Activated T-cell treated with anti-CD3 and anti-CD28 coated beads, Interleukin-2, amount 50 U/mL, for 72 hours (primary cell): ENCODE results near the gene RELN. TPM values are rescaled to one million over a fixed set of nuclear protein-coding genes. Genes with fewer than 3 reads are reported as not detected.

Experiments
- ATAC-seq, 2 donors: fragments of 150-1000 bp; cut with Tn5 transposase; replicated peaks in 1 of 2; 2 replicates each; pipeline ENCODE4 v1.10.0; 2021; ENCODE audit warnings: moderate library complexity in 2 of 2, mild to moderate bottlenecking in 1 of 2
- DNase-seq, 2 donors: peaks; one replicate each; pipeline ENCODE4 v3.0.0; 2021 to 2022; ENCODE audit warnings: mixed read lengths in 1 of 2
- H3K27ac Mint-ChIP-seq: one replicate; pipeline ENCODE4 v1.8.0; 2022; ENCODE audit warnings: mild to moderate bottlenecking, moderate library complexity, mixed read lengths
- H3K27me3 Mint-ChIP-seq: one replicate; pipeline ENCODE4 v1.8.0; 2022; ENCODE audit warnings: low read depth, mixed read lengths
- H3K36me3 Mint-ChIP-seq, 2 donors: one replicate each; pipeline ENCODE4 v1.8.0; 2022; ENCODE audit warnings: mixed read lengths in 2 of 2, mild to moderate bottlenecking in 1 of 2; ENCODE audit not compliant: insufficient read depth in 2 of 2
- H3K4me1 Mint-ChIP-seq: one replicate; pipeline ENCODE4 v1.8.0; 2022; ENCODE audit warnings: low read depth, mixed read lengths
- H3K4me3 Mint-ChIP-seq, 2 donors: one replicate each; pipeline ENCODE4 v1.8.0; 2022; ENCODE audit warnings: mild to moderate bottlenecking in 2 of 2, mixed read lengths in 2 of 2, moderate library complexity in 2 of 2
- H3K9me3 Mint-ChIP-seq, 2 donors: one replicate each; pipeline ENCODE4 v1.8.0; 2022; ENCODE audit warnings: mixed read lengths in 2 of 2
- total RNA-seq, 2 donors: library from RNA; stranded (reverse); gene quantifications; one replicate each; pipeline ENCODE4 v1.2.3, GENCODE V29; 2022

Gene RELN
- total RNA-seq, 2 donors from 2014 or later = not detected

DNA sequence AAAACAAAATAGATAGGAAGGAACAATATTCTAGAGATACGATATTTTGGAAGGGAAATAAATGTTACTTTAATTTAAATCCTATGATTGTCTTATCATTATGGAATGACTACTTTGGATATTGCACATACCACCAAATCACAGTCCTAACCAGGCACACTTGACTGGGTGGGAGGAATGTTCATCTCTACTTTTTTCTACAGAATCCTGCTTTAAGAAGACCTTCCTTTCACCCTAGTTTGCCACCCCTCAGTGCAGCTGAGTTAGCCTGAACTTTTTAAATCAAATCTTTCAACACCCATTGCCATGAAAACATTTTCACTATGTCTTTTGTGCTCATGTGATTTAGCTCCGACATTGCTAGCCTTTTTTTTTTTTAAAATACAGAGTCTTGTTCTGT is 38.1 kb downstream of the RELN start:
- Mint-ChIP-seq H3K36me3 (no peaks in the 10 kb centered on the region), H3K9me3 (no peaks in the 10 kb centered on the region), H3K27ac (no peak overlapping the region), H3K4me3 (no peak overlapping the region), H3K4me1 (no peaks in the 10 kb centered on the region), H3K27me3 (peaks cover 10% of the 10 kb centered on the region)
- DNase-seq = no peak
- no peak for ATAC-seq

- ATAC-seq (no peak), DNase-seq (no peak)
- Mint-ChIP-seq H3K27ac (no peak overlapping the region), H3K36me3 (no peaks in the 10 kb centered on the region), H3K27me3 (no peaks in the 10 kb centered on the region), H3K4me1 (no peaks in the 10 kb centered on the region), H3K4me3 (no peak overlapping the region), H3K9me3 (no peaks in the 10 kb centered on the region)
Observed at GRCh38 chr7:103949374-103949773, 40.1 kb downstream of the RELN start.

DNA sequence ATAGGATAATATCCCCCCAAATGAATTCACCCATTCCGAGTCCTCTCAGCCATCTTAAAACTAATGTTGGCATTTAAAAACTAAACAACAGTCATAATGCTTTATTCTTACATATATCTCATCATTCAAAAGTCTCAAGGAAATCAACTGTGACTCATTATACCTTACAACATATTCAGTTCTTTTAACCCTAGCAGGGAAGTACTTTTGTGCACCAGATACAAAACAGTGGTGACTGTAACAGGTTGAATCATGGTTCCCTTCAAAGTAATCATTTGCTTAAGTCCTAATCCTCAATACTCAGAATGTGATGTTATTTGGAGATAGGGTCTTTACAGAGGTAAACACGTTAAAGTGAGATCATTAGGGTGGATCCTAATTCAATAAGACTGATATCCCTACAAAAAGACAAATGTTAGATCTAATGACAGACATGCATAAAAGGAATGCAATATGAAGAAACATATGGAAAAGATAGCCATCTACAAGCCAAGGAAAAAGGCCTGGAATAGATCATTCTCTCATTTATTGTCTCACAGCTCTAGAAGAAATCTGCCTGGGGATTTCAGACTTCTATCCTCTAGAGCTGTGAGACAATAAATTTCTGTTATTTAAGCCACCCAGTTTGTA is 42.3 kb downstream of the RELN start:
- ATAC-seq = no peak
- Mint-ChIP-seq H3K4me3 (no peak overlapping the region), H3K36me3 (no peaks in the 10 kb centered on the region)

GRCh38 chr7:103944230-103944900 is 45.1 kb downstream of the RELN start:
- ATAC-seq = no peak
- Mint-ChIP-seq H3K4me3 (no peak overlapping the region), H3K4me1 (no peaks in the 10 kb centered on the region), H3K36me3 (no peaks in the 10 kb centered on the region), H3K27me3 (peaks cover 5% of the 10 kb centered on the region), H3K27ac (no peak overlapping the region), H3K9me3 (no peaks in the 10 kb centered on the region)
- no peak for DNase-seq

More for the DNA sequence above, 42.3 kb downstream of the RELN start:
- no peak for DNase-seq
- Mint-ChIP-seq H3K27ac (no peak overlapping the region), H3K9me3 (no peaks in the 10 kb centered on the region), H3K27me3 (peaks cover 3% of the 10 kb centered on the region), H3K4me1 (no peaks in the 10 kb centered on the region)

DNA sequence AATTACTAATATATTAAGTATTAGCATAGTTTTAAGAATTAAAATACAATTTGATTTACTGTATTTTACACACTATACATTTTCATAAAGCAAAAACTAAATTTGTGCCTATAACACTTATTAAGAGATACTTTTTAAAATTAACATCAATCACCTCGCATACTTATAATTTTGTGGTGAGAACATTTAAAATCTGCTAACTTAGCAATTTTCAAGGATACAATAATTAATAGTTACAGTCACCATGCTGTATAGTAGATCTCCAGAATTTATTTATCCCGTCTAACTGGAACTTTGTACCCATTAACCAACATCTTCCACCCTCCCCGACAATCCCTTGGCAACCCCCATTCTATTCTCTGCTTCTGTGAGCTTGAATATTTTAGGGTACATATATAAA is 47.5 kb downstream of the RELN start:
- no peaks in the 10 kb centered on the region for H3K9me3 Mint-ChIP-seq
- no peak overlapping the region for H3K27ac Mint-ChIP-seq
- no peaks in the 10 kb centered on the region for H3K4me1 Mint-ChIP-seq
- no peak overlapping the region for H3K4me3 Mint-ChIP-seq
- DNase-seq = no peak
- H3K36me3 Mint-ChIP-seq = no peaks in the 10 kb centered on the region
- peaks cover 5% of the 10 kb centered on the region for H3K27me3 Mint-ChIP-seq
- ATAC-seq = no peak

DNA sequence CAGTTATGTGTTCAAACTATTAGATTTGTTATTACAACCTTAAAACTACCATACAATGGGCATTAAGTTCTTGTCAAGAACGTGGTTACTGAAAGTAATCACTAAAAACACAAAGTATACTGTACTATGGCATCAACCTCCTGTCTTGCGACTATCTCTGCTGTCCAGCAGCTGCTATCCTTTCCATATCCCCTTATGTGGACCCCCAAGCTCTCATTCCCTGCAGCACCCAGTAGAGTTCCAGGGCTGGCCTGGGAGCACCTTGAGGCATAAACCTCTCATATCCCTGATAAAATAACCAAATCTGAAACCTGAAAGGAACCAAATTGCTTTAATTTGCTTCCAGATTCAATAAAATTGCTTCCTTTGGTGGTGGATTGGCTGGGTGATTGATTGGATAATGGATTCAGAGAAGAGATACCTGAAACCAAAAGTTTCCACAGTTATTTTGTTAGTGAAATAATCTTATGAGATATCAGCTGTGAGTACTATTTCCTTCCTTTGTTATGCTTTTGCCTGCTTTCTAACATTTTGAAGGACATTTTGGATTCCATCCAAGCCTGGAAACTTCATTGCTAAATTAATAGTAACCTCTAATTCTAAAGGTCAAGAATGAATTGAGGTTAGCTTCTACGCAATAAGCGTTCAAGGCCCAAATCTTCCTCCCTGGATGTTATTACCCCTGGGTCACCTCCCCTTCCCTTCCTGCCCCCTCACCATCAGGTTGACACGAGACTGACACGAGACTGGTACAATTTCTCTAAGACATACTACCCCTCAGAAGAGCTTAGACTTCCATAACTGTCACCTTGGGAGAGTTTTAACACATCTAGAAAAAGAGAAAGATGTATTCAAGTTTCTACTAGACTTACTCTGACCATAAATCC is 48.8 kb downstream of the RELN start:
- no peaks in the 10 kb centered on the region for H3K9me3 Mint-ChIP-seq
- DNase-seq (no peak), ATAC-seq (no peak)
- no peak overlapping the region for H3K4me3 Mint-ChIP-seq
- H3K27me3 Mint-ChIP-seq = peaks cover 5% of the 10 kb centered on the region
- H3K27ac Mint-ChIP-seq = no peak overlapping the region
- peaks cover 0 to 2% of the 10 kb centered on the region in 2 donors for H3K36me3 Mint-ChIP-seq
- no peaks in the 10 kb centered on the region for H3K4me1 Mint-ChIP-seq

DNA sequence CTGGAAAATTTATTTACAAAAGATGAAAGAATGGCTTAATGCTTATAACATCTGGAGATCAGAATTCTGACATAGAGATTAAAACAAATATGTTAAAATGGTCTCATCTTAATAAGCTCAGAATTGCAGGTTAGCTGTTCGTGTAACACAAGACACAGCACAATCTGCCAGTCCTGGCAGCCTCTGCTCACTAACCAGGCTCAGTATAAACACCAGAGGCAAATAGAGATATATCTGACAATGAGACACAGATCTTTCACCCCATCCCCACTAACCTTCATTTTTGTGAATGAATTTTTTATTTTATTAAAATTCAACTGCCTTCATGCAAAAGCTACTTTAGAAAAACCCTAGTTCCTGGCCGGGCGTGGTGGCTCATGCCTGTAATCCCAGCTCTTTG is 51.8 kb downstream of the RELN start:
- ATAC-seq (no peak), DNase-seq (no peak)
- H3K27me3 Mint-ChIP-seq = peaks cover 5% of the 10 kb centered on the region
- no peak overlapping the region for H3K4me3 Mint-ChIP-seq
- no peak overlapping the region for H3K27ac Mint-ChIP-seq
- H3K9me3 Mint-ChIP-seq = no peaks in the 10 kb centered on the region
- no peaks in the 10 kb centered on the region for H3K4me1 Mint-ChIP-seq
- H3K36me3 Mint-ChIP-seq = peaks cover 0 to 2% of the 10 kb centered on the region in 2 donors

GRCh38 chr7:103936558-103936957 is 52.9 kb downstream of the RELN start:
- DNase-seq = no peak
- Mint-ChIP-seq H3K9me3 (no peaks in the 10 kb centered on the region), H3K36me3 (peaks cover 0 to 2% of the 10 kb centered on the region in 2 donors), H3K4me1 (no peaks in the 10 kb centered on the region), H3K27me3 (no peaks in the 10 kb centered on the region), H3K27ac (no peak overlapping the region), H3K4me3 (no peak overlapping the region)
- no peak for ATAC-seq

DNA sequence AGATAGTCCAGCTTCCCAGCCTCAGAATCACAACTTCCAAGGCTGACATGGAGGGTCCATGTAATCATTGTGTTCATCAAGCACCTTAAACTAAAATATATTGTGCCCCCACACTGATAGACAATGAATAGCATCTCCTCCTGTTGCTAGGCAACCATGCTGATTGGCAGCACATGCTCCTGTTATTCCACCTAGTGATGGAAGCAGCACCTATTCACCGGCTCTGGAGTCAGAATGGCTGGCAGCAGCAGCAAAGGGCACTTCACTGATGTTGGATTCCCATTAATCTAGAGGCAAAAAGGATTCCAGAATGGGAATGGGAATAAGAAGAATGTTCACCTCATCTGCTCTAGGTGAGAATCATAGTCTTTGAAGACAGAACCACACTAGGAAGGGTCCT is 55.0 kb downstream of the RELN start:
- H3K27me3 Mint-ChIP-seq = no peaks in the 10 kb centered on the region
- peaks cover 0 to 2% of the 10 kb centered on the region in 2 donors for H3K36me3 Mint-ChIP-seq
- no peak for DNase-seq
- no peak overlapping the region for H3K27ac Mint-ChIP-seq
- no peak for ATAC-seq
- H3K9me3 Mint-ChIP-seq = no peaks in the 10 kb centered on the region
- H3K4me3 Mint-ChIP-seq = no peak overlapping the region
- H3K4me1 Mint-ChIP-seq = no peaks in the 10 kb centered on the region

DNA sequence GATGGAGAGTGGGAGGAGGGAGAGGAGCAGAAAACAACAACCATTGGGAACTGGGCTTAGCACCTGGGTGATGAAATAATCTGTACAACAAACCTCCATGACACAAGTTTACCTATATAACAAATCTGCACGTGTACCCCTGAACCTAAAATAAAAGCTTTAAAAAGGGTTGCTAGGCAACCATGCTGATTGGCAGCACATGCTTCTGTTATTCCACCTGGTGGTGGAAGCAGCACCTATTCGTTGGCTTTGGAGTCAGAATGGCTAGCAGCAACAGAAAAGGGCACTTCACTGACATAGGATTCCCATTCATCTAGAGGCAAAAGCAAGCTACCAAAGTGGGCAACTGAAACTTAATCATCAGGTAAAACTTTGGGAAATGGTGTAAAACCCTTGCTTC is 57.1 kb downstream of the RELN start:
- Mint-ChIP-seq H3K27me3 (no peaks in the 10 kb centered on the region), H3K27ac (no peak overlapping the region), H3K36me3 (peaks cover 0 to 2% of the 10 kb centered on the region in 2 donors), H3K4me1 (no peaks in the 10 kb centered on the region), H3K9me3 (no peaks in the 10 kb centered on the region), H3K4me3 (no peak overlapping the region)
- DNase-seq = no peak
- no peak for ATAC-seq

DNA sequence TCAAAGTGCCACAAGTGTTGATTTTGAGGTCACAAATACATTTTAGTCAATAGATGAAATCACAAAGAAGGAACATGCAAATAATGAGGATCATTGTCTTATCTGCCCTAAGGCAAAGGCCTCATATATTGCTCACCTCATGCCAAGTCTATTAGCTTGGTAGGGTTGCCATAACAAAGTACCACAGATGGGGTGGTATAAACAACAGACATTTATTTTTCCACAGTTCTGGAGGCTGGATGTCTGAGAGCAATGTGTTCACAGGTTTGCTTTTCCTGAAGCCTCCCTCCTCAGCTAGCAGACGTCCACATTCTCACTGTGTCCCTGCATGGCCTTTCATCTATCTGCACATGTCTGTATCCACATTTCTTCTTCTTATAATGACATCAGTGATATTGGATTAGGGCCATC is 59.6 kb downstream of the RELN start:
- no peak for ATAC-seq
- Mint-ChIP-seq H3K27me3 (no peaks in the 10 kb centered on the region), H3K4me3 (no peak overlapping the region), H3K4me1 (no peaks in the 10 kb centered on the region), H3K36me3 (no peaks in the 10 kb centered on the region), H3K9me3 (no peaks in the 10 kb centered on the region), H3K27ac (no peak overlapping the region)
- no peak for DNase-seq

DNA sequence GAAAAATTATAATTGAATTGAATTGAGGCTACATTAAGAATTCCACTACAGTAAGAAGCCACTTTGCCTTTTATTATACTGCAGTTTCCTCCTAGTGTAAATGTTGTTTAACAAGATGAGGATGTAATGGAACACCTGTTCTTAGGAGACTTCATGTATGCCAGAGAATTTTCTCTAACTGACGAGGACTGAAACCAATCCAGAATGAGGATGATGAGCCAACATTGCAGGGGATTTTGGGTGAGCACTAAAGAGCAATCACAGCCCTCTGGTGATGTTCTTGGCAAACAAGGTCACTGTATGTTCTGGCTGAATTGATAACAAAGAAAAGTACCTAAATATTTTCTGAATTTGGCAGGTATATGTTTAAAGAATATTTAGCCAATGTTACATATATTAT is 60.9 kb downstream of the RELN start:
- ATAC-seq = no peak
- Mint-ChIP-seq H3K9me3 (no peaks in the 10 kb centered on the region), H3K4me3 (no peak overlapping the region)

DNA sequence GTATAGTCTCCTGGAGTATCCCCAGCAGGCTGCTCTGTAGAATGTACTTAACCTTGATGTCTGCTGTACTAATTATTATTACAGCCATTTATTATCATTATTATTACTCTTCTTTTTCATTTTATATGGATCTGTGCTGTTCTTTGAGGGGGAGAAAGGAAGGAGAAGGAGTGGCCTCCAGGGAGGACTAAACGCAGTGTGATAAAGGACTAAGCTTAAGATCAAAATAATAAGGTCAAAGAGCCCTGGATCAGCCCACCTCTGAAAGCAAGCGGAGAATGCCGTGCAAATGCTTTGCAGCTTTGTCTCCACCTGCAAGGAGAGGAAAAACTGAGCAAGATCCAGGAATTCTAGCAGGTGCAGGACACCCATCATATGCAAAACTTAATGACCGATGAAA is 65.3 kb downstream of the RELN start:
- DNase-seq (no peak), ATAC-seq (no peak)
- H3K27ac Mint-ChIP-seq = no peak overlapping the region
- peaks cover 5% of the 10 kb centered on the region for H3K27me3 Mint-ChIP-seq
- no peaks in the 10 kb centered on the region for H3K4me1 Mint-ChIP-seq
- no peaks in the 10 kb centered on the region for H3K36me3 Mint-ChIP-seq
- H3K4me3 Mint-ChIP-seq = no peak overlapping the region
- H3K9me3 Mint-ChIP-seq = no peaks in the 10 kb centered on the region

More for the DNA sequence above, 60.9 kb downstream of the RELN start:
- DNase-seq = no peak
- Mint-ChIP-seq H3K4me1 (no peaks in the 10 kb centered on the region), H3K27ac (no peak overlapping the region), H3K27me3 (no peaks in the 10 kb centered on the region), H3K36me3 (no peaks in the 10 kb centered on the region)
